Breast epithelium (tissue), 3 donors: ENCODE measurements around the gene CSNK2A2.

ENCODE experiments used
- POLR2A ChIP-seq: fragments of 450-650 bp; IDR thresholded peaks from one replicate; pipeline ENCODE4 v1.6.1; 2016; ENCODE audit warnings: antibody characterized with exemption, mild to moderate bottlenecking, moderate library complexity
- POLR2AphosphoS5 ChIP-seq, 3 donors: sonication (generic); formaldehyde crosslinking; IDR thresholded peaks; one replicate each; pipeline ENCODE4 v1.6.1; 2017; ENCODE audit warnings: antibody characterized with exemption in 3 of 3
- TF ChIP-seq, protein P1 (sequence below), 3 donors: fragments of 450-650 bp; IDR thresholded peaks; one replicate each; pipeline ENCODE4 v1.5.1; 2016 to 2017; ENCODE audit warnings: antibody characterized with exemption in 3 of 3, mild to moderate bottlenecking in 3 of 3, moderate library complexity in 3 of 3

DNA sequence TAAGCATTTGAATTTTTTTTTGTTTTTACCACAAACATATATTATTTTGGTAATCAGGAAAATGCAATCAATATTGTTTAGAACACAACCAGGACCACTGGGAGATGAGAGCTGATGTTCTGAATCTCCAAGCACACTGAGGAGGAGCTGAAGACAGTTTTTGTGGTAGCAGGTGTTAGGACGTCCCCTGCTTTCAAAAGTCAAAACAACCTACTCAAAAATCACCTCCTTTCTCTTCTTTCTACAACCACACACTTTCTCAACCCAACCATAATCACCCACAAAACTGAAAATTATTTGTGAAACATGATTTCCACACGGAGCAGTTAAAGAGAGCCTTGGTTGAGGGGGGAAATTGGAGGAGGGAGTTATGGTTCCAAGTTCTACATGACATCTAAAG is 42.1 kb downstream of the CSNK2A2 start:
- TF ChIP-seq POLR2AphosphoS5 (IDR thresholded peaks at IDR 0.05) (no peak), POLR2A (no peak)
- TF ChIP-seq, protein P1, sequence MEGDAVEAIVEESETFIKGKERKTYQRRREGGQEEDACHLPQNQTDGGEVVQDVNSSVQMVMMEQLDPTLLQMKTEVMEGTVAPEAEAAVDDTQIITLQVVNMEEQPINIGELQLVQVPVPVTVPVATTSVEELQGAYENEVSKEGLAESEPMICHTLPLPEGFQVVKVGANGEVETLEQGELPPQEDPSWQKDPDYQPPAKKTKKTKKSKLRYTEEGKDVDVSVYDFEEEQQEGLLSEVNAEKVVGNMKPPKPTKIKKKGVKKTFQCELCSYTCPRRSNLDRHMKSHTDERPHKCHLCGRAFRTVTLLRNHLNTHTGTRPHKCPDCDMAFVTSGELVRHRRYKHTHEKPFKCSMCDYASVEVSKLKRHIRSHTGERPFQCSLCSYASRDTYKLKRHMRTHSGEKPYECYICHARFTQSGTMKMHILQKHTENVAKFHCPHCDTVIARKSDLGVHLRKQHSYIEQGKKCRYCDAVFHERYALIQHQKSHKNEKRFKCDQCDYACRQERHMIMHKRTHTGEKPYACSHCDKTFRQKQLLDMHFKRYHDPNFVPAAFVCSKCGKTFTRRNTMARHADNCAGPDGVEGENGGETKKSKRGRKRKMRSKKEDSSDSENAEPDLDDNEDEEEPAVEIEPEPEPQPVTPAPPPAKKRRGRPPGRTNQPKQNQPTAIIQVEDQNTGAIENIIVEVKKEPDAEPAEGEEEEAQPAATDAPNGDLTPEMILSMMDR (IDR thresholded peaks at IDR 0.05), result no peak
